ENCODE measurements around the gene SNED1. TPM values are rescaled to one million over a fixed set of nuclear protein-coding genes. Genes with fewer than 3 reads are reported as not detected.

SNED1 gene
- total RNA-seq, 1 donor from 2014 or later = 40.9 TPM

DNA sequence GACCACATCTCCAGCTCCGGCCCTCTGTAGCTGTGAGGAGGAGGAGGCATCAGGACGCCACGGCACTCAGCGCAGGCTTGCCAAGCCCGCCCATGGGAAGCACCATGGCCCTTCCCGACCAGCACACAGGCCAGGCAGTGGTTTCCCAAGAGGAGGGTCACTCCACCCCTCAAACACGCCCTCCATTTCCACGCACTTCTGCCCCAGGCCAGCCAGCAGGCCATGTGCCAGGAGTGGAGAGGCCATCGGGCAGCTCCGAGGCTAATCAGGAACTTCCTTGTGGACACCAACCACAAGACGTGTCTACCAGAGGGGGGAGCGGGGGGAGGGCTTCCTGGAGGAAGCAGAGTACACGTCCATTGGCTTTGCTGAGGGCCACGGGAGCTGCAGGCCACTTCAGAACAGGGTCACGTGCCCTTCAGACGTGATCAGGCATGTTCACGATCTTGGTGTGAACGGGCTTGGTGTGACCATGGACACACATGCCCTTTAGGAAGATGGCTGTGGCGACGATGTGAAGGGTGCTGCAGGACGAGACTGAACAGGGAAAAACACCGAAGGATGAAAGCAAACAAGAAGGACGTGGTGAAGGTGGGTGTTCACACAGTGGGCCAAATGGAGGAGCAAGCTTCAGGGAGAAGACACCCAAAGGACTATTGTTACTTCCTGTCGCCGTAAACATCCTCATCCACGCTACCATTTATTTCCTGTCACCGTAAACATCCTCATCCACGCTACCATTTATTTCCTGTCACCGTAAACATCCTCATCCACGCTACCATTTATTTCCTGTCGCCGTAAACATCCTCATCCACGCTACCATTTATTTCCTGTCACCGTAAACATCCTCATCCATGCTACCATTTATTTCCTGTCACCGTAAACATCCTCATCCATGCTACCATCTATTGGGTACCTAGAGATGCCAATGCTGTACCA is 110.1 kb downstream of the SNED1 start:
- no peak for DNase-seq (ENCODE audit: low spot score)

DNA sequence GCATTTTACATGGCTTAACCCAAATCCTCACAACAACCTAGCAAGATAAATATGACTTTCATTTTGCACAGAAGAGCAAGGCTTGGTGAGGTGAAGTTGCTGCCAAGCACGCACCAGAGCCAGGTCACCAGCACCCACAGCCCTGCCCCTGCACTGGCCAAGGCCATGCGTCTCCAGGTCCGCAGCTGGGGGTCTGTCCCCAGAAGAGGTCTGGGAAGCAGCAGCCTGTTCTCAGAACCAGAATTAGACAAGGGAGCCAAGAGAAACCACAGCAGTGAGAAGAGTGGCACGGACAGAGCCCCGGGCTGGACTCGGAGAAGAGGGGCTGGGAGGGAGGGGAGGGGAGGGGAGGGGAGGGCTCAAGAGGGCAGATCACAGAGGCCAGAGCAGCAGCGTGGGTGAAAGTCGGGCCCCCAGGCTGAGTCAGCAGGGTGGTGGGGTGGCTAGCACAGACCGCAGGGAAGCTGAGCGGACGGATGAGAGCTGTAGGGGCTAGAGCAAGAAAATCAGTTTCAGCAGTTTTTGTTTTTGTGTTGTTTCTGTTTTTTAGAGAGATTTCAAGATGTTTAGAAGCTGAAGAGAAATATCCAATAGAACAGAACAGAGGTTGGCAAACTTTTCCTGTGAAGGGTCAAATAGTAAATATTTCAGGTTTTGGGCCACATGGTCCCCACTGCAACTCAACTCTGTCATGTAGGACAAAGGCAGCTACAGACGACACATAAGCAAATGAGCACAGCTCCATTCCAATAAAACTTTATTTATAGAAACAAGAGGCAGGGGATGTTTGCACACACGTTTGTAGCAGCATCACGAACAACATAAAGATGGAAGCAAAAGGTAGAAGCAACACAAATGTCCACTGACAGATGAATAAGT is 111.0 kb downstream of the SNED1 start:
- DNase-seq (ENCODE audit: low spot score) = no peak

DNA sequence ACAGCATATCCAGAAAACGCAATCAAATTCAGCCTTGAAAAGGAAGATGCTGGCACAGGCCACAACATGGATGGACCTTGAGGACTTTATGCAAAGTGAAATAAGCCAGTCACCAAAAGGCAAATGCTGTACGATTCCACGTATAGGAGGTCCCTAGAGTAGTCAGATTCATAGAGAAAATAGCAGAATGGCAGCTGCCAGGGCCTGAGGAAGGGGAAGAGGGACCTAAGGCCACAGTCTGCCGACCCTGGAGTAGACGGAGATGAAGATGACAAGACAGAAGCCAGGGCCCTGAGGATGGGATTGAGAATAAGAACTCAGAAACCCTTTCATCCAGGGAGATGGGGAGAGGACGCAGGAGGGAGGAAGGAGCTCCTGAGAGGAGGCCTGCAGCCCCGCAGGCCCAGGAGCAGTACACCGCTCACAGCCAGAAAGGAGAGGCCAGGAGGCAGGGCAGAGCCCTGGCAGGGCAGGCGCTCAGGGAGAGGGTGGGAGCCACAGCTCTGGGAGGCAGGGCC is 111.7 kb downstream of the SNED1 start:
- DNase-seq (ENCODE audit: low spot score) = no peak

DNA sequence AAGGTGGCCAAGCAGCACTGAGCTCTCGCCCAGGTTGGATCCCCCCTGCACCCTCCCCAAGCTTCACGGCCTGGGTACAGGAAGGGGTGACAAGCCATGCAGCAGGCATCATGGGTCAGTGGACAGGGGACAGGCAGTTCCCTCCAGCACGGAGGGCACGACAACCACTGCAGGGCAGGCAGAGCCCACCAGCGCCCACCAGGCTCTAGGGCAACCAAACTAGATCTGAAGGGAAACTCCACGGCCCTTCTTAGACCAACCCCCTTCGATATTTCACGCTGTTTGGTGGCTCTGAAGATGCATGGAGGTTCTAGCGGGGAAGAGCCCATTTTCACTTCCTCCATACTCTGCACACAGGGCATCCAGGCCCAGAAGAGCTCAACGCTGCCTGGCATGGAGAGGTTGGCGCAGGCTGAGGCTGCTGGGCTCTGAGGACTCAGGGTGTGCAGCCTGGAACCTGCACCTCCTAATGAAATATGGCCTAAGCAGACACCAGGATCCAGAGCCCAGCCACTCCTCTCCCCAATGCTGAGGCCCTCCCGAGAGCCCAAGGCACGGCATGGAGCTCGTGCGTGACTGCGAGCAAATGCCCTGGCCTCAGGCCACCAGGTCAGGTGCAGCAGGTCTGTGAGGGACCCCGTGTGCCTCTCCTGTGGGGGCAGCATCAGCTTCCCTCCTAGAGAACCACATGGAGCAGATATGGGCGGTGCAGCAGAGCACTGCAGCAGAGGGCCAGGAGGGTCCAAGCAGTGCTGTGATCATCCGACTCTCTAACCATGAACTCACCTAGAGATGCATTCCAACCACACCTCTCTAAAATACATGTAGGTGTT is 112.4 kb downstream of the SNED1 start:
- no peak for DNase-seq (ENCODE audit: low spot score)

DNA sequence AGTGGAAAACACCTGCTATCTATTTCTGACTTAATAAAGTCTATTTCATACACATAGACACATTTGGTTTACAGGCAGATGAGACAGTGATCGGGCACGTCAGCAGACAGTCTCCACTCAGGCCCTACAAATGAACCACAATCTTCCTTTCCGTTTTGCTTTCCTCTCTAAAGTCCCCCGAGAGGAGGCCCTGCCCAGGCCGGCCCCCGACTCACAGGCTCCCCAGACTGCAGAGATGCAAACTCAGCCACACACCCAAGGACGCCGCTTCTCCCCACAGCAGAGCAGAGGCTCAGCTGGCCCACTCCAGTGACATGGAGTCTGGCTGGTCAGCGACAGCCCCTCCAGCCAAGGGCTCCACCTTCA is 113.0 kb downstream of the SNED1 start:
- no peak for DNase-seq (ENCODE audit: low spot score)

DNA sequence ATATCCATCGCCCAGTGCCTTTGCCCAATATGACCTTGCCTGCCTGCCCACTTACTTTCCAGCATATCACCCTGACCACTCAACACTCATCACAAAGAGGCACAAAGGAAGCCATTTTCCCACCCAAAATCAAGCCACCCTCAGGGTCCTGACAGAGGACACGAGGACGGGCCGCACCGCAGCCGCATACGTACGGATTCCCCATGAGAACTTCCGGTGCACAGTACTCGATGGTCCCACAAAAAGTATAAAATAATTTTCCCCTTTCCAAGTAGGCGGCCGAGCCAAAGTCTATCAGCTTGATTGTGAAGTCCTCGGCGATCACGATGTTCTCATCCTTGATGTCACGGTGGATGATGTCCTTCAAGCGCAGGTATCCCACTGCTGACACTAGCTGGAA is 113.6 kb downstream of the SNED1 start:
- DNase-seq (ENCODE audit: low spot score) = no peak

DNA sequence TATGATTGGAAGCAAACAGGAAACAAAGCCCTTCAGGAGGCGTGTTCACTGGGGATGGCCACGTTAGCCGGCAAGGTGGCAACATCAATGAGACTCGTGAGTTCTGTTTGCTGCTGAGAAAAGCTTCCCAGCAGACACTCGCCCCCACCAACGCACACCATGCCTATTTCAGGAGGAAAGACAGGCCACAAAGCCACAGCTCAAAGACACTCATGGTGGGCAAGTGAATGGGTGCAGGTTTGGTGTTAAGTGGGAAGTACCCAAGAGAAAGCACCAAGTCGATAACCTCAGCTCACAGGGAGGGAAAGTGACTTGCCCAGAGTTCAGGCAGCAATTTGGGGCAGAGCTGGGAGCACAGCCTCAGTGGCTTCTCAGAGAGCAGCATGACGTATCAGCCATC is 114.2 kb downstream of the SNED1 start:
- no peak for DNase-seq (ENCODE audit: low spot score)

DNA sequence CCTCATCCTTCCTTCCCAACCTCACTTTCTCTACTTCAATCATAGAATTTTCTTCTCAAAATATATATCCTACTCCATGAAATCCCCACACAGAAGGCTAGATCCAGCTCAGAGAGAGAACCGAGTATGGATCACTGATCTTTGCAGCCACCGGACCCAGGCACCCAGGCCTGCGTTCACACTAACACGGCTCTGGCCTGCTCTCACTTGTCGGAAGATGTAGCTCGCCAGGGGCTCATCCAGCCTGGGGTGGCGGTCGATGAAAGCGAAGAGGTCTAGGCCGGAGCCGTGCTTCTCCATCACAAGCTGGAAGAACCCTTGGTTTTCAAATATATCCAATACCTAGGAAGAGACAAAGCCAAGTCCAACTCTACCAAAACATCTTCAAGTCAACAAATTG is 116.4 kb downstream of the SNED1 start:
- no peak for DNase-seq (ENCODE audit: low spot score)

DNA sequence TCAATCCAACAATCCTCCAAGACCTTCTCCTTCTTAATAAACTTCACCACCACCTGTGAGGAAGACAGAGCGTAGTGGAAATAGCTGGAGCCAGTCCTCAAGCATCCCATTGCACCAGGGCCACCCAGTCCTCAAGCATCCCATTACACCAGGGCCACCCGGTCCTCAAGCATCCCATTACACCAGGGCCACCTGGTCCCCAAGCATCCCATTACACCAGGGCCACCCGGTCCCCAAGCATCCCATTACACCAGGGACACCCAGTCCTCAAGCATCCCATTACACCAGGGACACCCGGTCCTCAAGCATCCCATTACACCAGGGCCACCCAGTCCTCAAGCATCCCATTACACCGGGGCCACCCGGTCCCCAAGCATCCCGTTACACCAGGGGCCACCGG is 116.9 kb downstream of the SNED1 start:
- no peak for DNase-seq (ENCODE audit: low spot score)

DNA sequence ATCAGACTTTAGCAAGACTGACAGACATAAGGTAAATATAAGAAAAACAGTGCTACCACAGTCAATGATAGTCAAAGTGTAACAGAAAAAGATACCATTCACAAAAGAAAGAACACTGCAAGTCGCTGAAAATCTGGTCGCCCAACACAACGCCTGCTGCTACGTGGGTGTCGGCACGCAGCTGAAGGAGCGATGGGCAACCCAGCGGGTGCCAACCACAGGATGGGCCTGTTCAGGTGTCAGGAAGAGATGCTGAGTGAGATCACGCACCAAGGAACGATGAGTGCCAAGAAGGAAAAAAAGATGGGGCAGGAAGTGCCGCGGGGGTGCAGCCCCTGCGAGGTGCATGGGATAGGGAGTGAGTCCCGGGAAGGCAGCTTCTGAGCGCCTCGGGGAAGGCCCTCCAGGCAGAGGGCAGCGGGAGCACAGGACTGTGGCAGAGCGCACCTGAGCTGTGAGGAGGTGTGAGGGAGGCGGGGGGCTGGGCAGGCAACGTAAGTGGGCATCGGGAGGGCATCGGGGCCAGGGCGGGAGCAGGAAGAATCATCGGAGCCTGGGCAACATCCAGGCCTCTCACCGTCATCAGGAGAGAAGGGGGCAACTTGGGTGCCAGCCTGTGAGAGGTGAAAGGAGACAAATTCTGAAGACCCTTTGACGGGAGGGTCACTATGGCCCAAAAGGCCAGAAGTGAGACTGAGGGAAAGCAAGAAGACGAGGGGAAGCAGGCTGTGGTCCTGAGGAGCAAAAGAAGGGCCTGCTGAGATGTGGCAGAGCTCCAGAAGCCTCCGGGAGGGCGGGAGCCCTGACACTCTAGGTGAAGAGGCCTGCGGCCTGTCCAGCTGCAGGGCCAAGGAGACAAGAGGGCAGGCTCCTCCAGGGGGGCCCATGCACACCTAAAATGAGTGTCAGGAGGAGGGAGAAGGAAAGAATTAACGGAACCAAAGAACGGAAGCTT is 118.5 kb downstream of the SNED1 start:
- DNase-seq (ENCODE audit: low spot score) = no peak

DNA sequence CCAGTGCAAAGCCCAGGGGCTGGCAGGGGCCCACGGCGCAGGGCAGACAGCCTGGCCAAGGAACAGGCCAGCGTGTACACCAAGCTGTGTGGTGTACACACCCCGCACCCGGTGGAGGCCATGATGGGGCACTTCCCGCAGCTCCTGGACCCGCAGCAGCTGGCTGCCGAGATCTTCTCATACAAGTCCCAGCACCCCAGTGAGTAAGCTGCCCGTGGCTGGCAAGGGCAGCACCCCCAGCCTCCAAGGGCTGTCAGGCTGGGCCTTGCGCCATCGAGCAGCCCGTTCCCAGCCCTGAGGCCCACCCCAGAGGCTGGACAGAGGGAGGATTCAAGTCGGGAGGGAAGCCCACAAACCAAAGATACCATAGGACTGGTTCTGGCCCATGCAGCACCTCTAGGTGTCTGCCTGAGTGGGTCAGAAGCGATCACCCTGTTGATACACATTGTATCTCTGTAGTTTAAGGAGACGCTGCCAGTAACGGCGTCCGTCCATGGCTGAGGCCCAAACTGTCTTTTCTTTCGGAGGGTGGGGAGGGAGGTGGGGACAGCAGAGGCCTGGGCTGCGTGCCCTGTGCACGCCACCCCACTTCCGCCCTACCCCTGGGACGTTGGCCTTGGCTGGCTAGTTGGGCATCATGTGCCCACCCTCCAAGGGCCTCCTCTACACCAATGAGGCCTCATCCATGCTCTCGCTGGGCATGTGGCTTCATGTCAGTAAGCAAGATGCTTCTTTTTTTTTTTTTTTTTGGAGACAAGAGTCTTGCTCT is 120.5 kb downstream of the SNED1 start:
- no peak for DNase-seq (ENCODE audit: low spot score)

DNA sequence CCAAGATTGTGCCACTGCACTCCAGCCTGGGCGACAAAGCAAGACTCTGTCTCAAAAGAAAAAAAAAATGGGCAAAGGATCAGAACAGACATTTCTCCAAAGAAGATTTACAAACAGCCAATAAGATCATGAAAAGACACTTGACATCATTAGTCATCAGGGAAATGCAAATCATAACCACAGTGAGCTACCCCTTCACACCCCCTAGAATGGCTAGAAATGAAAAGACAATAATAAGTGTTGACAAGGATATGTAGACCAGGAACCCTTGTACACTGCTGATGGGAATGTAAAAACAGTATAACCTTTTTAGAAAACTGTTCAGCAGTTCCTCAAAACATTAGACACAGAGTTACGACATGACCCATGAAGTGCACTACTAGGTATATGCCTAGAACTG is 122.0 kb downstream of the SNED1 start:
- DNase-seq (ENCODE audit: low spot score) = no peak

DNA sequence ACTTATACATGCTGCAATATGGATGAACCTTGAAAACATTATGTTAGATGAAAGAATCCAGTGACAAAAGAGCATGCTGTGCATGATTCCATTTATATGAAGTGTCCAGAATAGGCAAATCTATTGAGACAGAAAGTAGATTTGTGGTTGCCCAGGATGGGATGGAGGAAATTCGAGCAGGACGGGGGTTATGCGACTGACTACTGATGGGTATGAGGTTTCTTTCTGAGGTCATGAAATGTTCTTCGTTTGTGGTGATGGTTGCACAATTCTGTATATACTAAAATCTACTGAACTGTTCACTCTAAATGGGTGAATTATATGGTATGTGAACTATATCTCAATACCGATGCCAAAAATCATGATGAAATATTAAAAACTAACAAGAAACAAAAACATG is 122.6 kb downstream of the SNED1 start:
- no peak for DNase-seq (ENCODE audit: low spot score)

DNA sequence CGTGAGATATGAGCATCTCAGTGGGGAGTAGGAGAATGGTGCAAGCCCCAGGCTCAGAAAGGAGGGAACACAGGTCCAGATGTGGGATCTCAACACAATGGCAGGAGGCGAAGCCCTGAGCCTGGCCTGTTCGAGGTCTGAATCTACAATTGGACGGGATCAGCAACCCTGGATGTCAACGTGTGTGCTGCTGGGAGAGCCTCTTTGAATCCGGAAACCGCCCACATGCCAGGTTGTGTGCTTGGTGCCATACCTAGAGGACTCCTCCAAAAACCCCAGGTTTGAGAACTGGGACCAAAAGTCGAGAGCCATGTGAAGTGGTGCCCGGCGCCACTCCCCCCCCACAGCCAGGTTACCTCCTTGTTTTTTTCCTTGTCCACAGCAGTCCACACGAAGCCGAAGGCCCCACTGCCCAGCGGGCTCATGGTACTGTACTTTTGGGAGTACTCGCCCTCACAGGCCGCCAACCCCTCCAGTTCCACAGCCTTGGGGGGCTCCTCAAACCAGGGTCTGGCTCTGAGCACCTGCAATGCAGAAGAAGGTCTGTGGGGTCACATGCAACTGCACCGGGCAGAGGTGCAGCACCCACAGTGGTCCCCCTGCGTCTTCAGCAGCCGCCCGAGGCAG is 124.1 kb downstream of the SNED1 start:
- no peak for DNase-seq (ENCODE audit: low spot score)

DNA sequence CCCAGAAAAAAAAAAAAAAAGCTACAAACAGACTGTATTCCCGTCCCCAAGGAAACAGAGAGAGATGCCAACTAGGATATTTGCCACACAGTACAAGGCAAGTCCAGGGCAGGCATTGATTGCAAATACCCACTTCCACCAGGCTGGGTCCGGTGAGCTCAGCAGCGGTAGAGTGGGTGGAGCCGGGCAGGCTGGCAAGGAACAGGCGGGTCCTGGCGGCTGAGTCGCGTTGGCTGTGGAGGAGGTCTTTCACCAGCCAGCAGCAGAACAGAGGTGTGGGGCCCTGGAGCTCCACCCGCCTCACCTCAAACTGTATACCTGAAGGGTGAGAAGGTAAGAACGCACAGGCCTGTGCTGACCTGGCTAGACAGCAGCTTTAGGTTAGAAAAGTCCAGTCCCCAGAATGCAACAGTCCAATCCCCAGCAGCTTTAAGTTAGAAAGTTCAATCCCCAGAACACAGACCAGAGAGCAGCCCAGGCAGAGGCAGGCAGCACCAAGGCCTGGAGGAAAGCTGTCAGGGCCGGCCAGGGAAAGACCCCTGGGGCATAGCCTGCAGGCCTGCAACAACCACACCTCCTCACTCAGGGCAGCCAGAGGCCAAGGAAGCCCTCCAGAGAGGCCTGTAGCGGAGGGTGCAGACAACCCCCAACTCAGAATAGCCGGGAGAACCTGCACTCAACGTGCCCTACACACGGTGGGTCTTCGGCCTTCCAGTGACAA is 125.6 kb downstream of the SNED1 start:
- DNase-seq (ENCODE audit: low spot score) = no peak

DNA sequence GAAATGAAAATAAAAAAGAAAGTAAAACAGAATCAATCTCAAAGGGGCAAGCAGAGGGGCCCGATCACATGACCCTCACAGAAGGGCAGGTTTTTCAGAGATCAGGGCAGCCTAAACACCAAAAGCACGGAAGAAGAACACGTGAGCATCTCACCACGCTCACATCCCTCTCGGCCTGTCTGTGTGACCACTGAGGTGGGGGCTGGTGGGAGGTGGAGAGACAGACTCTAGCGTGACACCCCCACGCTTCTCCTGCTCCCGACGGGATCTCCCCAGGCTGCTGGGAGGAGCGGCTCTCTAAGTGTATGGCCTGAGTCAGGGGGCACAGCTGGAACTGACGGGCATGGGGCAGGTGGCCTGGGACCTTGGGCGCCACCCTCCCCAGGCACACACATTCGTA is 127.2 kb downstream of the SNED1 start:
- no peak for DNase-seq (ENCODE audit: low spot score)

DNA sequence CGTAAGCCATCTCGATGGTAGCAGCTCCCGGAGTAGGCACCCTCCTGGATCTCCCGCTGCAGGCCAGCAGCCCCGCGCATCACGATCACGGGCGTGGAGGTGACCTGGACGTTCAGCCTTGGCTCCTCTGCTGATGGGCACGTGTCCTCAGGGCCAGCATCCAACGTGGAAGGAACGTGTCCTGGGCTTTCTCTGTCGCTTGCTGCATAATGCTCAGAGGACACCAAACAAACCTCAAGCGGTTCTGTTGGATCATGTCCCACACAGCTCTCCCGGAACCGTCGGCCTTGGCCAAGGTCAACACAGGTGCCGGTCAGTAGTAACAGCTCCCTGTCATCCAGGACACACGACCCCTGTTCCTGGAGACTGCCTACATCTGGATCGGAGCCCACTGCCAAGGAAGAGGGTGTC is 127.8 kb downstream of the SNED1 start:
- no peak for DNase-seq (ENCODE audit: low spot score)

DNA sequence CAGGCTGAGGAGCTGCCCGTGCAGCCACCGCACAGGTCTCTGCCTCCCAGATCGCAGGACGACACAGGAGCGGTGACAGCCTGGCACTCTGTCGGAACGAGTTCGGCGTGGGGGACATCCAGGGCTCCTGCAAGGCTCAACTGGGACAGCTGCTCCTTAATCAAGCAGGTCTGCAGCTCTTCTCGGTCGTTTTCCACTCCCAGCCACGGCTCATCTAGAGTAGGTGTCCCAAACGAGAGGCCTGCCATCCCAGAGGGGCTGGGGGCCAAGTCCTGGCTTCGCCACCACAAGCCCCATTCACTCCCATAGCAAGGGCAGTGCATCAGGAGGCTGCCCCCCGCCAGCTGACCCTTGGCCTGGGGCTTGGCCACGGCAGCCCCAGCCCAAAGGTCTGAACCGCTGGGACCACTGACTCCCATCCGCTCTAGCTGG is 128.4 kb downstream of the SNED1 start:
- no peak for DNase-seq (ENCODE audit: low spot score)

DNA sequence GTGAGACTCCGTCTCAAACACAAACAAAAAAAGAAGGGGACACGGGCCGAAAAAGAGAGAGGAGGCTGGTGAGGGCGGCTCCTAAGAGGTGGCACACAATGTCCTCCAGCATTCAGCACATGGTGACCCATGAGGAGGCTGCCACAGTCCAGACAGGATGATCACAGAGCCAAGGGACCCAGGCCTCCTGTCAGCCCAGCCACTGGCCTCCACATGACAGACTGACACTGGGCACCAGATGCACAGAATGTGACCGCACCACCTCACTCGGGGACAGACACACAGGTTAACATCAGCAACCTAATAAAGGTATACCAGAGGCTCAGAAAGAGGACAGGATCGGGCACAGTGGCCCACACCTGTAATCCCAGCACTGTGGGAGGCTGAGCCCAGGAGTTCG is 129.8 kb downstream of the SNED1 start:
- DNase-seq (ENCODE audit: low spot score) = no peak
